ENCODE data around the gene HPD.

The HPD gene

GRCh38 chr12:121837680-121838079 is 21.0 kb downstream of the HPD start:
- peak; percentile 34 for DNase-seq (ENCODE audit: low read depth)
- peak; percentile 39 for TF ChIP-seq CTCF (conservative IDR thresholded peaks at IDR 0.05; ENCODE audit: low read depth, low read length)
- no peak overlapping the region for H3K4me3 ChIP-seq (ENCODE audit: low read depth, low read length)

- TF ChIP-seq CTCF (conservative IDR thresholded peaks at IDR 0.05; ENCODE audit: low read depth, low read length) = no peak
- H3K4me3 ChIP-seq (ENCODE audit: low read depth, low read length) = no peak overlapping the region
- no peak for DNase-seq (ENCODE audit: low read depth)
These were observed 27.0 kb downstream of the HPD start for GRCh38 chr12:121831571-121832245.

- no peak for TF ChIP-seq CTCF (conservative IDR thresholded peaks at IDR 0.05; ENCODE audit: low read depth, low read length)
- H3K4me3 ChIP-seq (ENCODE audit: low read depth, low read length) = no peak overlapping the region
- no peak for DNase-seq (ENCODE audit: low read depth)
These were observed 27.9 kb downstream of the HPD start for GRCh38 chr12:121830588-121831265.

- no peak for DNase-seq (ENCODE audit: low read depth)
- no peak for TF ChIP-seq CTCF (conservative IDR thresholded peaks at IDR 0.05; ENCODE audit: low read depth, low read length)
These were observed 28.5 kb downstream of the HPD start for GRCh38 chr12:121830134-121830533.

GRCh38 chr12:121829250-121829918 is 29.3 kb downstream of the HPD start:
- no peak overlapping the region for H3K4me3 ChIP-seq (ENCODE audit: low read depth, low read length)
- DNase-seq (ENCODE audit: low read depth) = no peak
- no peak for TF ChIP-seq CTCF (conservative IDR thresholded peaks at IDR 0.05; ENCODE audit: low read depth, low read length)

More at GRCh38 chr12:121830134-121830533, 28.5 kb downstream of the HPD start:
- H3K4me3 ChIP-seq (ENCODE audit: low read depth, low read length) = no peak overlapping the region

GRCh38 chr12:121828826-121829225 is 29.8 kb downstream of the HPD start:
- TF ChIP-seq CTCF (conservative IDR thresholded peaks at IDR 0.05; ENCODE audit: low read depth, low read length) = no peak
- no peak for DNase-seq (ENCODE audit: low read depth)
- H3K4me3 ChIP-seq (ENCODE audit: low read depth, low read length) = no peak overlapping the region

Data from choroid plexus epithelial cell (primary cell).